Psoas muscle (tissue), 8 donors: ENCODE results near the gene SYNE2. TPM values are rescaled to one million over a fixed set of nuclear protein-coding genes. Genes with fewer than 3 reads are reported as not detected.

Experiments
- ATAC-seq, 4 donors: fragments of 200-7000 bp; cut with Tn5 transposase; one replicate each; pipeline ENCODE4 v1.9.1; 2020; ENCODE audit warnings: moderate library complexity in 3 of 4, mild to moderate bottlenecking in 2 of 4
- DNase-seq, 2 donors: peaks; one replicate each; pipeline ENCODE4 v3.0.0-alpha.2; 2020
- H3K27ac ChIP-seq: fragments of 200-600 bp; one replicate; pipeline ENCODE4 v1.8.0; 2022
- H3K27me3 ChIP-seq, 3 donors: fragments of 200-600 bp in 1 of 3; one replicate each; pipeline versions ENCODE4 v1.6.1 to v1.8.0; 2013 to 2022; ENCODE audit warnings: low read length in 2 of 3, mild to moderate bottlenecking in 2 of 3, moderate library complexity in 1 of 3; ENCODE audit not compliant: insufficient read depth in 3 of 3
- H3K36me3 ChIP-seq, 2 donors: fragments of 200-600 bp in 1 of 2; one replicate each; pipeline versions ENCODE4 v1.6.1 to v1.8.0; 2013 to 2022; ENCODE audit warnings: low read depth in 1 of 2, mild to moderate bottlenecking in 1 of 2, moderate library complexity in 1 of 2; ENCODE audit not compliant: insufficient read depth in 1 of 2
- H3K4me1 ChIP-seq: fragments of 200-600 bp; one replicate; pipeline ENCODE4 v1.8.0; 2022
- H3K4me3 ChIP-seq: fragments of 200-600 bp; one replicate; pipeline ENCODE4 v1.8.0; 2022; ENCODE audit warnings: mild to moderate bottlenecking
- H3K9me3 ChIP-seq: fragments of 200-600 bp; one replicate; pipeline ENCODE4 v1.8.0; 2022
- WGBS, 3 donors: extraction: QIAGEN DNeasy Blood & Tissue Kit; methylation state at CpG; one replicate each; pipeline versions ENCODE4 v1.1.6 to v1.1.7; 2013; 5-methylcytosine and 5-hydroxymethylcytosine counted together
- intact Hi-C, 2 donors: fragments of 100-400 bp; cut with DNase I; formaldehyde crosslinking; loops; one replicate each; pipeline versions ENCODE4 v1.11.0 to v1.14.2; 2022
- polyA plus RNA-seq, 3 donors: library from polyadenylated mRNA; stranded (reverse); fragments of 200-250 nt; gene quantifications; one replicate each; pipeline ENCODE4 v1.2.3, GENCODE V29; 2013
- total RNA-seq, 4 donors: library from RNA; stranded (reverse); fragmentation: NEBNext Ultra II Directional in 2 of 4; extraction: Animal tissue kit (Norgen Biotek cat#: 25700) in 2 of 4; gene quantifications; one replicate each; pipeline versions ENCODE4 v1.2.1 to v1.2.4, GENCODE V29; 2021 to 2023
- TF ChIP-seq, protein P1 (sequence below): fragments of 200-600 bp; IDR thresholded peaks from one replicate; pipeline ENCODE4 v1.8.0; 2022; ENCODE audit warnings: antibody characterized with exemption
- donor health status: healthy with polysubstance abuse.
- donor health status: DM: no; HTN: no; CAD: no; lungs with moderate emphysema.
- donor health status: Bipolar disorder and iron deficiency.
- donor health status: healthy.
- donor health status: DM: yes; HTN: yes; CAD: no.
- donor health status: DM: no; HTN: no; CAD: no.
- donor health status: DM: no; HTN: no; CAD: no.
- donor health status: DM: yes; HTN: yes; CAD: no.

Gene SYNE2
- total and polyA plus RNA-seq, 7 donors, result 23.0 to 239 (median 150) TPM

DNA sequence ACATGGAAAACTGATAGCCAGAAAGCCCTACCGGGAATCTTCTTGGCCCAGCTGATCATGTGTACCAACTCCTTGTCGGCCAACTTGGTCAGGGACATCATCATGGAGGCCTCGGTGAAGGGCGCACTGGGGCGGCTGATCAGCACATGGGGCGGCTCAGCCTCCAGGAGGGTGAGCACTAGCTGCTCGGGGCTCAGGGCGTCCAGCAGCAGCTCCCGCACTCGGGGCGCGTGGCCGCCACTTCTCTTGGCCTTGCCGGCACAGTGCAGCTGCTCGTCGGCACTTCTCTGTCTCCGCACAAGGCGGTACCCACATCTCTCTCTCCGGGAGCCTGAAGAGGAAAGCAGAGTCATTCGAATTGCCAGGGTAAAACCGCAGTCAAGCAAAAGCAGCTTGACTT lies 407.6 kb downstream of the SYNE2 start:
- DNase-seq, result no peak
- WGBS, 3 donors, result 87 to 91% (median 89%) methylated on average over 21 of the region's 21 CpGs
- no peak overlapping the region for H3K4me3 ChIP-seq
- no peaks in the 10 kb centered on the region for H3K9me3 ChIP-seq
- intact Hi-C loops, result no loop called here
- H3K27me3 ChIP-seq, result no peaks in the 10 kb centered on the region
- H3K4me1 ChIP-seq, result no peaks in the 10 kb centered on the region
- no peak for ATAC-seq
- H3K27ac ChIP-seq, result no peak overlapping the region
- H3K36me3 ChIP-seq, result no peaks in the 10 kb centered on the region
- TF ChIP-seq, protein P1, sequence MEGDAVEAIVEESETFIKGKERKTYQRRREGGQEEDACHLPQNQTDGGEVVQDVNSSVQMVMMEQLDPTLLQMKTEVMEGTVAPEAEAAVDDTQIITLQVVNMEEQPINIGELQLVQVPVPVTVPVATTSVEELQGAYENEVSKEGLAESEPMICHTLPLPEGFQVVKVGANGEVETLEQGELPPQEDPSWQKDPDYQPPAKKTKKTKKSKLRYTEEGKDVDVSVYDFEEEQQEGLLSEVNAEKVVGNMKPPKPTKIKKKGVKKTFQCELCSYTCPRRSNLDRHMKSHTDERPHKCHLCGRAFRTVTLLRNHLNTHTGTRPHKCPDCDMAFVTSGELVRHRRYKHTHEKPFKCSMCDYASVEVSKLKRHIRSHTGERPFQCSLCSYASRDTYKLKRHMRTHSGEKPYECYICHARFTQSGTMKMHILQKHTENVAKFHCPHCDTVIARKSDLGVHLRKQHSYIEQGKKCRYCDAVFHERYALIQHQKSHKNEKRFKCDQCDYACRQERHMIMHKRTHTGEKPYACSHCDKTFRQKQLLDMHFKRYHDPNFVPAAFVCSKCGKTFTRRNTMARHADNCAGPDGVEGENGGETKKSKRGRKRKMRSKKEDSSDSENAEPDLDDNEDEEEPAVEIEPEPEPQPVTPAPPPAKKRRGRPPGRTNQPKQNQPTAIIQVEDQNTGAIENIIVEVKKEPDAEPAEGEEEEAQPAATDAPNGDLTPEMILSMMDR, result no peak

DNA sequence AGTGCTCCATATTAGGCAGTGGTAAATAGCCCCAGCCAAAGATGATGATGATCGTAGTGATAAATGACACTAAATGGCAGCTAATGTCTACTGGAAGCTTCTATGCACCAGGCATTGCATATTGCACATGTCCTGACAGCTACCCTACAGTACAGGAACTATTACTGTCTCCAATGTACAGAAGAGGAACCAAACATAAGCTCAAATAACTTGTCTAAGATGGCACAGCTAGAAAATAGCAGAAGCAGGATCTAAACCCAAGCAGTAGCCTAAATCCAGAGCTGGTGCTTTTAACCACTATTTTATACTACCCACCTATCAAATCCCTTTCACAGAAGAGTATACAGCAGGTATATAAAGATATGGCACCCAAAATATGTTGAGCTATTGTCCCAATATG lies 412.4 kb downstream of the SYNE2 start:
- Histone ChIP-seq H3K27ac (no peak overlapping the region), H3K27me3 (no peaks in the 10 kb centered on the region), H3K36me3 (no peaks in the 10 kb centered on the region), H3K9me3 (no peaks in the 10 kb centered on the region), H3K4me3 (no peak overlapping the region), H3K4me1 (no peaks in the 10 kb centered on the region)
- DNase-seq (no peak), ATAC-seq (no peak)
- intact Hi-C loops, result no loop called here
- 73 to 80% (median 78%) methylated on average over 1 of the region's 1 CpG for WGBS, 3 donors
- TF ChIP-seq, protein P1, result no peak

DNA sequence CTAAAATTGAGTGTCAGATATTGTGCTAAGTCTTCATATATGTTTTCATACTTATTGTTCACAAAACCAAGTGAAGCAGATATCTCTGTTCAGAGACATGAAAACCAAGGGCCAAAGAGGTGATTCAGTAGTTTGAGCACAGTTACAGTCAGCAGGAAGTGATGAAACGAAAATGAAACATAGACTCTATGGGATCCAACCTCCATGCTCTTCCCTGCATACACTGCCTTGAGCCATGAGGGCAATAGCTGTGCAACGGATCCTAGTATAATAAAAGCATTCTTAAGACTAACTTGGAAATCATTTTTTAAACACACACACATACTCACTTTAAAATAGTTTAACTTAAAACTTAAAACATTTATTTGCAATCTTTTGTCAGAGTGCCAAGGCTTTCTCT lies 413.4 kb downstream of the SYNE2 start:
- Histone ChIP-seq H3K27me3 (no peaks in the 10 kb centered on the region), H3K4me3 (no peak overlapping the region), H3K4me1 (no peaks in the 10 kb centered on the region), H3K9me3 (no peaks in the 10 kb centered on the region), H3K36me3 (no peaks in the 10 kb centered on the region), H3K27ac (no peak overlapping the region)
- ATAC-seq (no peak), DNase-seq (no peak)
- intact Hi-C loops, result no loop called here
- TF ChIP-seq, protein P1, result no peak
- WGBS, 3 donors, result 56 to 74% (median 62%) methylated on average over 2 of the region's 2 CpGs

DNA sequence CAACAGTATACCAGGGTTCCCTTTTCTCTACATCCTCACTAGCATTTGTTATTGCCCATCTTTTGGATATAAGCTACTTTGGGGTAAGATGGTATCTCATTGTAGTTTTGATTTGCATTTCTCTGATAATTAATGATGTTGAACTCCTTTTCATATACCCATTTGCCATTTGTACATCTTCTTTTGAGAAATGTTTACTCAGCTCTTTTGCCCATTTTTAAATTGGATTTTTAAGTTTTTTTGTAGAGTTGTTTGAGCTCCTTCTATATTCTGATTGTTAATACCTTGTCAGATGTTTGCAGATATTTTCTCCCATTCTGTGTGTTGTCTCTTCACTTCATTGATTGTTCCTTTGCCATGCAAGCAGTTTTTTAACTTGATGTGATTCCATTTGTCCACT lies 419.2 kb downstream of the SYNE2 start:
- intact Hi-C loops, result no loop called here
- H3K9me3 ChIP-seq, result no peaks in the 10 kb centered on the region
- TF ChIP-seq, protein P1, result no peak
- H3K4me1 ChIP-seq, result no peaks in the 10 kb centered on the region
- no peaks in the 10 kb centered on the region for H3K36me3 ChIP-seq
- DNase-seq, result no peak
- H3K27me3 ChIP-seq, result no peaks in the 10 kb centered on the region
- H3K4me3 ChIP-seq, result no peak overlapping the region
- no peak overlapping the region for H3K27ac ChIP-seq
- ATAC-seq, result no peak

Other genes starting within 250 kb of the SYNE2 start
- gene WDR89, start 211.1 kb upstream of the SYNE2 start, total RNA-seq, result 10 to 100 TPM in 2 of 4 donors, 1 to 10 TPM in 2; 8.6 to 11.4 (median 10.0) TPM
- gene WDR89, start 211.1 kb upstream of the SYNE2 start, polyA plus RNA-seq, result 10 to 100 TPM in 1 of 3 donors, 1 to 10 TPM in 2; 5.9 to 12.3 (median 9.7) TPM
- 1 to 10 TPM; 4.7 to 7.6 (median 4.9) TPM for gene SGPP1, start 124.9 kb upstream of the SYNE2 start, total RNA-seq
- 1 to 10 TPM; 3.1 to 3.7 (median 3.3) TPM for gene SGPP1, start 124.9 kb upstream of the SYNE2 start, polyA plus RNA-seq